Coronary artery (tissue), 2 donors: ENCODE data around the gene SYTL5.

Experiments
- DNase-seq: peaks from one replicate; pipeline ENCODE4 v3.0.0-alpha.2; 2017; ENCODE audit warnings: low spot score
- H3K27ac ChIP-seq, 2 donors: fragments of 200-600 bp; sonication (generic); one replicate each; pipeline ENCODE4 v1.5.1; 2016 to 2019
- H3K4me3 ChIP-seq: fragments of 200-600 bp; sonication (generic); 2 replicates; pipeline ENCODE4 v1.5.1; 2016; ENCODE audit warnings: mild to moderate bottlenecking, moderate library complexity
- CTCF ChIP-seq: fragments of 200-600 bp; sonication (generic); IDR thresholded peaks from one replicate; pipeline ENCODE4 v1.5.1; 2019; ENCODE audit warnings: antibody characterized with exemption

The SYTL5 gene

GRCh38 chrX:38170556-38170955, 164.2 kb downstream of the SYTL5 start:
- Histone ChIP-seq H3K4me3 (no peak overlapping the region), H3K27ac (no peak overlapping the region)
- no peak for DNase-seq
- no peak for TF ChIP-seq CTCF

GRCh38 chrX:38172596-38172995, 166.2 kb downstream of the SYTL5 start:
- Histone ChIP-seq H3K4me3 (no peak overlapping the region), H3K27ac (no peak overlapping the region)
- no peak for DNase-seq
- TF ChIP-seq CTCF = no peak

- H3K4me3 ChIP-seq = no peak overlapping the region
- DNase-seq = no peak
- H3K27ac ChIP-seq = no peak overlapping the region
- TF ChIP-seq CTCF = no peak
Observed at GRCh38 chrX:38175139-38175538, 168.8 kb downstream of the SYTL5 start.

- DNase-seq = no peak
- TF ChIP-seq CTCF = no peak
- Histone ChIP-seq H3K27ac (no peak overlapping the region), H3K4me3 (no peak overlapping the region)
Observed at GRCh38 chrX:38178396-38178795, 172.0 kb downstream of the SYTL5 start.
